GM18517 (cell line): ENCODE data around the gene RAB40AL.

Experiments
- ATAC-seq: cut with Tn5 transposase; IDR thresholded peaks from one replicate; pipeline ENCODE4 v1.9.1; 2021; ENCODE audit warnings: mild to moderate bottlenecking, moderate library complexity; ENCODE audit not compliant: unreplicated experiment

Gene RAB40AL

GRCh38 chrX:102979536-102979935, 42.5 kb downstream of the RAB40AL start:
- no peak for ATAC-seq

GRCh38 chrX:102983205-102983604, 46.1 kb downstream of the RAB40AL start:
- ATAC-seq = no peak

- ATAC-seq = no peak
Measured at GRCh38 chrX:102985192-102985591, 48.1 kb downstream of the RAB40AL start.
